ENCODE data around the gene MZT2B.
"Not testable (repeated sequence)": the region's sequence is repeated elsewhere in the genome, so short reads cannot be mapped to it uniquely, and the experiment has no call there.

Gene MZT2B

DNA sequence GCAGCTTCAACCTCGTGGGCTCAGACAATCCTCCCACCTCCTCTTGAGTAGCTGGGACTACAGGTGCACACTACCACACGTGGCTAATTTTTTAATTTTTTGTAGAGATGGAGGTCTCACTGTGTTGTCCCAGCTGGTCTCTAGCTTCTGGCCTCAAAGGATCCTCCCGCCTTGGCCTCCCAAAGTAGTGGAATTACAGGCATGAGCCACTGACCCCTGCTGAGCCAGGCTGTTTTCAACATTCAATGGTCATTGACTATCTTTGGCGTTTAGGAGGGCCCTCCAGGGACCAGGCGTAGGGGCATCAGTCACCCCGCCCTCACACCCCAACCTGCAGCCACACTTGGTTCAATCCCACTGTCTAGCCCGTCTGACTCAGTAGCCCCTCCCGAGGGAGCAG is 5.2 kb downstream of the MZT2B start:
- in situ Hi-C loops (cut with HindIII; ENCODE audit: low sequenced_read_pairs) = no loop called here
- no peak overlapping the region for H3K4me3 ChIP-seq (ENCODE audit: low read depth, low read length)
- TF ChIP-seq, protein P1, sequence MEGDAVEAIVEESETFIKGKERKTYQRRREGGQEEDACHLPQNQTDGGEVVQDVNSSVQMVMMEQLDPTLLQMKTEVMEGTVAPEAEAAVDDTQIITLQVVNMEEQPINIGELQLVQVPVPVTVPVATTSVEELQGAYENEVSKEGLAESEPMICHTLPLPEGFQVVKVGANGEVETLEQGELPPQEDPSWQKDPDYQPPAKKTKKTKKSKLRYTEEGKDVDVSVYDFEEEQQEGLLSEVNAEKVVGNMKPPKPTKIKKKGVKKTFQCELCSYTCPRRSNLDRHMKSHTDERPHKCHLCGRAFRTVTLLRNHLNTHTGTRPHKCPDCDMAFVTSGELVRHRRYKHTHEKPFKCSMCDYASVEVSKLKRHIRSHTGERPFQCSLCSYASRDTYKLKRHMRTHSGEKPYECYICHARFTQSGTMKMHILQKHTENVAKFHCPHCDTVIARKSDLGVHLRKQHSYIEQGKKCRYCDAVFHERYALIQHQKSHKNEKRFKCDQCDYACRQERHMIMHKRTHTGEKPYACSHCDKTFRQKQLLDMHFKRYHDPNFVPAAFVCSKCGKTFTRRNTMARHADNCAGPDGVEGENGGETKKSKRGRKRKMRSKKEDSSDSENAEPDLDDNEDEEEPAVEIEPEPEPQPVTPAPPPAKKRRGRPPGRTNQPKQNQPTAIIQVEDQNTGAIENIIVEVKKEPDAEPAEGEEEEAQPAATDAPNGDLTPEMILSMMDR (IDR thresholded peaks at IDR 0.05; ENCODE audit: low read depth, low read length, missing control alignments) = no peak
- DNase-seq (ENCODE audit: low read depth) = no peak

DNA sequence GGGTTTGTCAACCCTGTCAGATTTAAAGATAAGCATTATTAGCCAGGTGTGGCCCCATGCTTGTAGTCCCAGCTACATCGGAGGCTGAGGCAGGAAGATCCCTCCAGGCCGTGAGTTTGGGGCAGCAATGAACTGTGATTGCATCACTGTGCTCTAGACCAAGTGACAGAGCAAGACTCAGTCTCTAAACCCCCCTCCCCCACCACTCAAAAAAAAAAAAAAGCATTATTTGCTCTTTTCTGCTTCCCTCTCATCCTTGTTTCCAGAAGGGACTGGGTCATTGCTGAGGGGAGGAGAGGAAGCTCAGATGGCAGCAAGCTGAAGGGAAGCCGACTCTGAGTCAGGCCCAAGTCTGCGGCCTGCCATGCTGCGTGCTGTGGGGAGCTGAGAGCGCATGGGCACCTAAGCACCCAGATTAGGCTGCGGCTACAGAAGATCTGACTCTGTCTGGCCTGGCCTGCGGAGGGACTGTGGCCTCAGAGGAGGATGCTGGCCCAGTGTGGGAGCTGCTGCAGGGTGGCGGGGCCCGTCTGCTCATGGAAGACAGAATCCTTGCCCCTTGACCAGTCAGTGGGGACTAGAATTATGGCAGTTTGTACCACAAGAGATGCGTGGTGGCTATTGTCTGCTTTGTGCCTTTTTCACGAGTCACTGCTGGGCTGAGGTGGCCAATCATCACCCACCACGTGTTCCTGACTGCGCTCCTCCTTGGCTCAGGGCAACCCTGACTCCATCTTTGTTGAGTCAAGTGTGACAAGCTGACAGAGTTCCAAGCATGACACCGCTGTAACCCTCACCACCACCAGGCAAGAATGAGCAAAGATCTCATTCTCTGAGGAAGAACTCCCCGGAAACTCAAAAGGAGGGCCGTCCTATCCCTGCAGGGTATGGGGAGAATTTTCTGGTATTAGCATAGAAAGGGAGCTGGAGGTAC is 6.1 kb downstream of the MZT2B start:
- H3K4me3 ChIP-seq (ENCODE audit: low read depth, low read length); in situ Hi-C loops (cut with HindIII; ENCODE audit: low sequenced_read_pairs); DNase-seq (ENCODE audit: low read depth): not testable (repeated sequence)

DNA sequence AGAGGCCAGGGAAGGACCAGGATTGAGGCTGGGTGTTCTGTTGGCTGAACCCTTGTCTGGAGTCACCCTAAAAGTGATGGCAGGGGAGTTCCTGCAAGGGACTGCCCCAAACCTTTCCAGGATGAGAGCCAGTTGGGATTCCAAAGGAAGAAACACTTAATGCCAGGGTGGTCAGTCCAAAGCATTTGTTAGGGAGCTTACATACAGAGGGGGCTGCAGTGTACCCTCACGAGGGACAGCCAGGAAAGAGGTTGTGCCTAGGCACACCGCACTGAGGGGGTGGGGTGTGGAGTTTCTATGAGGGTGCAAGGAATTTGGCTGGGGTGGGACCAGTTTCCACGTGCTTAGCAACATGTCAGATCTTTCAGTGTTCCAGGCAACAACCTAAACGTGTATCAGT is 6.9 kb downstream of the MZT2B start:
- DNase-seq (ENCODE audit: low read depth); in situ Hi-C loops (cut with HindIII; ENCODE audit: low sequenced_read_pairs); H3K4me3 ChIP-seq (ENCODE audit: low read depth, low read length): not testable (repeated sequence)

DNA sequence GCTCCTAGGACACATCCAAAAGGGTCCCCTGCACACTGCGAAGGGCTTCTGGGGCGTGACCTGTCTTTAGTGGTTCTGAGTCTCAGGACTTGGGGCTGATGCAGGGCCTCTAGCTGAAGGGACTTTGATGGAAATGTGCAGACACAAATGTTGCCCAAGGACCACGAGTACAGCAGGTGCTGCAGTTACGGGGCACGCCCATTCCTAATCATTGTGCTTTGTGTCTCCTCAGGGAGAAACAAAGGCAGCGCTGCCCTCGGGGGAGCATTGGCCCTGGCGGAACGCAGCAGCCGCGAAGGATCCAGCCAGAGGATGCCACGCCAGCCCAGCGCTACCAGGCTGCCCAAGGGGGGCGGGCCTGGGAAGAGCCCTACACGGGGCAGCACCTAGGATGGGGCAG is 8.2 kb downstream of the MZT2B start:
- TF ChIP-seq, protein P1 (IDR thresholded peaks at IDR 0.05; ENCODE audit: low read depth, low read length, missing control alignments) = no peak
- in situ Hi-C loops (cut with HindIII; ENCODE audit: low sequenced_read_pairs) = no loop called here
- DNase-seq (ENCODE audit: low read depth) = no peak
- no peak overlapping the region for H3K4me3 ChIP-seq (ENCODE audit: low read depth, low read length)

DNA sequence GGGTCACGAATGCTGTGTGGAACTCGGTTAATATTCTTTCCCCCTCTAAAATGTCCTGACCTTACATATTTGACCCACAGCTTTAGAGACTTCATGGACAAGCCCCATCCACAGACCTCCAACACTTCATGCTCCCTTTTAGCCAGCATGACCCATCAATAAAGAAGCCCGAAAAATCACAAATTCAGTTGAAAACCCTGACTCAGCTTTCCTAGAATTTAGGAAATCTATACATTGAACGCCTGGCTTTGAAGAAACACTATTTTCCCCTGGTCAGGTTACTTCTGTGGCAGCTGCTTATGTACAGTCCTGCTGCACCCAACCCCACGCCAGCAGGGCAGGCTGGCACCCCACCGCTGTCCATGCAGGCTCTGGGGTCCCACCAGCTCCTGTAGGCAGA is 9.3 kb downstream of the MZT2B start:
- H3K4me3 ChIP-seq (ENCODE audit: low read depth, low read length); DNase-seq (ENCODE audit: low read depth); in situ Hi-C loops (cut with HindIII; ENCODE audit: low sequenced_read_pairs): not testable (repeated sequence)

DNA sequence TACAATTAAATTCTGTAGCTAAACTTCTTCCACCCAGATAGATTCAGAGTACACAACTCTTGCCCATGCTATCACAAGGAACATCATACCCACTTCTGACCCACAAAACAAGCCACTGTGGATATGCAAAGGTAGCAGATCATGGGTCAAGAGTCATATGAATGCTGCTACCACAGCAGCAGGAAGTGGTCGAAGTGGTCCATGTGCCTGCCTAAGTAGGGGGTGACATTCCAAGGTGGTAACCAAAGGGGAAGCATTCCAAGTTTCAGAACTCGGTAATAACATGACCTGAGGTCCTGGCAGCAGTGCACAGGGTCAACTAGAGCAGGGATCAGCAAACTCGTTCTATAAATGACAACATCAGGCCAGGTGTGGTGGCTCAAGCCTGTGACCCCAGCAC is 10.4 kb downstream of the MZT2B start:
- in situ Hi-C loops (cut with HindIII; ENCODE audit: low sequenced_read_pairs) = not testable (repeated sequence)

DNA sequence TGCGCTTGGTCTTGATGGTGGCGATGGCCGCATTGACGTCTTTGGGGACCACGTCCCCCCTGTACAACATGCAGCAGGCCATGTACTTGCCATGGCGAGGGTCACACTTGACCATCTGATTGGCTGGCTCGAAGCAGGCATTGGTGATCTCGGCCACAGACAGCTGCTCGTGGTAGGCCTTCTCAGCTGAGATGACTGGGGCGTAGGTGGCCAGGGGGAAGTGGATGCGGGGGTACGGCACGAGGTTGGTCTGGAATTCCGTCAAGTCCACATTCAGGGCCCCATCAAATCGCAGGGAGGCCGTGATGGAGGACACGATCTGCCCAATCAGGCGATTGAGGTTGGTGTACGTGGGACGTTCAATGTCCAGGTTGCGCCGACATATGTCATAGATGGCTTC is 11.8 kb downstream of the MZT2B start:
- in situ Hi-C loops (cut with HindIII; ENCODE audit: low sequenced_read_pairs); H3K4me3 ChIP-seq (ENCODE audit: low read depth, low read length); DNase-seq (ENCODE audit: low read depth): not testable (repeated sequence)

More for the DNA sequence above, 10.4 kb downstream of the MZT2B start:
- H3K4me3 ChIP-seq (ENCODE audit: low read depth, low read length); DNase-seq (ENCODE audit: low read depth): not testable (repeated sequence)

DNA sequence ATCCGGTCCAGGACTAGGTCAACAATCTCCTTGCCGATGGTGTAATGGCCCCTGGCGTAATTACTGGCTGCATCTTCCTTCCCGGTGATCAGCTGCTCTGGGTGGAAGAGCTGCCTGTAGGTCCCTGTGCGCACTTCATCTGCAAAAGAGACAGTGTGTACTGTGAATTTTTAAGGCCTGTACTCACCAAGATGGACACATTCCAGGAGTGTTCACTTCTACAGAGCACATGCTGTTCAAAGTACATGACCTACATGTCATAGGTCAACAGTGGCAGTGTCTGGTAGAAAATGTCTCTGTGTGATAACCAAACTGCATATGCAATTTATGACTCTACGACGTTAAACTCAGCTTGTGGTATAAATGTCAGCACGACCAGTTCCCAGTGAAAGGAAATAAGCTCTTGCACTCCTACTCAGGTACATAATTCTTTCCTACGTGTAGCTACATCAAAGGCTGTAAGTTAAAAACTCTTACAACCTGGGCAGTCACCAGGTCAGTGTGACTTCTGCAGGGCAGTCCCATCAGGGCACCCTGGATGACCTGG is 13.1 kb downstream of the MZT2B start:
- H3K4me3 ChIP-seq (ENCODE audit: low read depth, low read length); in situ Hi-C loops (cut with HindIII; ENCODE audit: low sequenced_read_pairs); DNase-seq (ENCODE audit: low read depth): not testable (repeated sequence)

DNA sequence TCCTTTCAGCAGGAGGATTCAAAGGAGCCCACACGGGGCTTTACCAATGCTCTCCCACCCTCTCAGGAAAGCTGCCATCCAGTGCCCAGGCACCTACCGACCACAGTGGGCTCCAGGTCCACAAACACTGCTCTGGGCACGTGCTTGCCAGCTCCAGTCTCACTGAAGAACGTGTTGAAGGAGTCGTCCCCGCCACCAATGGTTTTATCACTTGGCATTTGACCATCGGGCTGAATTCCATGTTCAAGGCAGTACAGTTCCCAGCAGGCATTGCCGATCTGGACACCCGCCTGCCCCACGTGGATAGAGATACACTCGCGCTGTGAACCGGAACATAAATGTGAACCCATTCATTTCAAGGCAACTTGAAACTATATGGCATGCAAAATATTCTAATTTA is 14.0 kb downstream of the MZT2B start:
- DNase-seq (ENCODE audit: low read depth); H3K4me3 ChIP-seq (ENCODE audit: low read depth, low read length); in situ Hi-C loops (cut with HindIII; ENCODE audit: low sequenced_read_pairs): not testable (repeated sequence)

DNA sequence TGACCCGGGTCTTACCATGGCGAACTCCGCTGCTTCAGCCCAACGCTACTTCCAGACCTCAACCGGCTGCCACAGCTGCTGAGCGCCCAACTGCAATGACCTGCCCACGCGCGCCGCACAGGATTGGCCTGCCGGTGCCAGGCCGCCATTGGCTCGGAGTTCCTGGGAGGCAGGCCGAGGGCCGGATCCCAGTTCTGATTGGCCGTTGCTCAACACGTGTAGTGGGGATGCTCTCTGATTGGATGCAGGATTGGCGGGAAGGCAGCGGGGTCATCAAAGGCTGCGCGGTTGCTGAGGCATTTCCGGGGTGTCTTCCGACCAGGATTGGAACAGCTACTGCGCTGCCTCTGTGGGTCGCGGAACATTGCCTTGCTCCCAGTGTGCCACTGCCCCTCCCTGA is 16.3 kb downstream of the MZT2B start, which contains the start of gene TUBA3E:
TSS of gene TUBA3E (minus strand) at position 97 of the 400 bp plus-strand sequence. CDS start at position 18, 79 bp downstream.
- TF ChIP-seq, protein P1 (IDR thresholded peaks at IDR 0.05; ENCODE audit: low read depth, low read length, missing control alignments) = no peak
- no peak within 1 kb of the TSS for H3K4me3 ChIP-seq (ENCODE audit: low read depth, low read length)
- DNase-seq (ENCODE audit: low read depth) = no peak
- in situ Hi-C loops (cut with HindIII; ENCODE audit: low sequenced_read_pairs) = no loop called here

DNA sequence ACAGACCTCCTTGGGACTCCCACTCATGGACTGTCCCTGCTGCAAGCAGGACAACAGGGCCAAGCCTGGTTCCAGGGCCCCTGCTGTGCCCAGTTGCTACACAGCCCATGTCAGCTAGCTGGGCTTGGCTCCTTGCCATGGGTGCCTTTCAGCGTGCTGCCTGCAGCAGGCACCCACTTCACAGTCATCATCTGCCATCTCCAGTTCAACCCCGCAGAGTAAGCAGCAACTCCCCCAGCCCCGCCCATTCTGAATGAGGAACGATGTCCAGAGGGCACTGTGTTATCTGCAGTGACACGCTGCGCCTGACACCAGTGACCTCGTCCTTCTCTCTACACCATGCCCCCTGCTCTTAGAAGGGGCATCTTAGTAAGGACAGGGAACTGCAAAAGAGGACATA is 20.5 kb downstream of the MZT2B start:
- DNase-seq (ENCODE audit: low read depth); H3K4me3 ChIP-seq (ENCODE audit: low read depth, low read length); in situ Hi-C loops (cut with HindIII; ENCODE audit: low sequenced_read_pairs): not testable (repeated sequence)

DNA sequence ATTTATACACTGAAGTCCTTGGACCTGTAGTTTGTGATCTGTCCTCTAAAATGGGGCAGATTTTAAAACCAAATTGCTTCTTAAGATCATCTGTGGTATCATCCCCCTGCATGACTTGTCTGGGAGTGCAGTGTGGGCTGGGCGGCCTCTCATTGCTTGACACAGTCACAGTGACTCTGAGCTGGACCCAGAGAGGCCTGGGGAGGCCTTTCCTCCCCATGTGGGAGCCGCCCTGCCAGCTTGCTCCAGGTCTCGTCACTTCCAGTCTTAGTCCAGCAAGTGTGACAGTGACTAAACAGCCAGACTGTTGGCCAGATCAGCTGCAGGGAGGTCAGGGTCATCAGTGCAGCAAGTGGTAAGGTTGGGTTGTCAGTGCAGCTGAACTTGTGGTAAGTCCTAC is 21.1 kb downstream of the MZT2B start:
- in situ Hi-C loops (cut with HindIII; ENCODE audit: low sequenced_read_pairs); H3K4me3 ChIP-seq (ENCODE audit: low read depth, low read length); DNase-seq (ENCODE audit: low read depth): not testable (repeated sequence)

DNA sequence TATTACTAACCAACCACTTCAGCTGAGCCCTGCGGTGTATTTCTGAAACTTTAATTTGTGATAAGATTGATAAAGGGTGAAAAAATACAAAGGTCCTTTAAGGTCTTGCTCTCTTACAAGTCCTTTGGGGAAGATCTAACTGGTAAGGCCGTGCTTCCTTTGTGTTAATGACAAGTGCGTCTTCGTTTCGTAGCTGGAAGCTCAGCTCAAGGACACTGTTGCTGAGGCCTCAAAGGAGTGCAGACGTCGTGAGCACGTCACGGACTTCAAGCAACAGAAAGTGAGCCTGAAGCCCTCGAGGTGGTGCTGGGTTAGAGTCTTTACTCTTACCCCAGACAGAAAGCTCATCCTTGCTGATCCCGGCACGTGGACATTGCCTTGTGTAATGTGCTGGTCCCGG is 25.0 kb downstream of the MZT2B start:
- H3K4me3 ChIP-seq (ENCODE audit: low read depth, low read length); in situ Hi-C loops (cut with HindIII; ENCODE audit: low sequenced_read_pairs); DNase-seq (ENCODE audit: low read depth): not testable (repeated sequence)

DNA sequence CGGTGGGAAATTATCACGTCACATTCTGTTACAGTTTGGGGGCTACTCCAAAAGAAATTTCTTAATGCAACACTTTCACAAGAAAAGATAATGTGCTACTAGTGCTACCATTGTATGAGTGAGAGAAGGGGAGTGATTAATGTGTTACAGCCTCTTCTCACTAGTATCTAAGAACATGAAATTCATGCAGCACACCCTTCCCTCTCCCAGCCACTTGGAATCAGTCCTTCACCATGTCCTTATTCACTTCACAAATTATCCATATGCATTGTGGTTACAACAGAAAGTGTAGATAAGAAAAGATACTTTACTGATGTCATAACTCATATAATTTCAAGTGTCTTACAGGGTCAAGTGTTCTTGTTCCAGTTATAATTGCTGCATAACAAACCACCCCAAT is 37.1 kb downstream of the MZT2B start:
- H3K4me3 ChIP-seq (ENCODE audit: low read depth, low read length); DNase-seq (ENCODE audit: low read depth); in situ Hi-C loops (cut with HindIII; ENCODE audit: low sequenced_read_pairs): not testable (repeated sequence)
